H9 (cell line): Measurements from ENCODE around the gene ACKR3. TPM values are rescaled to one million over a fixed set of nuclear protein-coding genes. Genes with fewer than 3 reads are reported as not detected.

Experiments
- DNase-seq: peaks from one replicate; pipeline ENCODE4 v3.0.0-alpha.2; 2017
- H2AFZ ChIP-seq: one replicate; pipeline ENCODE4 v1.6.1; 2013; ENCODE audit warnings: mild to moderate bottlenecking, low read length, control low read depth, moderate library complexity
- H2AK5ac ChIP-seq: 2 replicates; pipeline ENCODE4 v1.6.1; 2013; ENCODE audit warnings: low read length, control low read depth, mixed read lengths; ENCODE audit not compliant: insufficient read length
- H2BK120ac ChIP-seq: one replicate; pipeline ENCODE4 v1.6.1; 2013; ENCODE audit warnings: low read depth, mild to moderate bottlenecking, low read length, control low read depth, inconsistent platforms; ENCODE audit not compliant: poor library complexity, severe bottlenecking
- H2BK12ac ChIP-seq: 2 replicates; pipeline ENCODE4 v1.6.1; 2013; ENCODE audit warnings: low read length, control low read depth, mixed read lengths, low read depth; ENCODE audit not compliant: insufficient read length
- H2BK15ac ChIP-seq: 2 replicates; pipeline ENCODE4 v1.6.1; 2013; ENCODE audit warnings: low read depth, low read length, control low read depth
- H2BK20ac ChIP-seq: one replicate; pipeline ENCODE4 v1.6.1; 2013; ENCODE audit warnings: low read depth, mild to moderate bottlenecking, low read length, control low read depth, inconsistent platforms; ENCODE audit not compliant: poor library complexity, severe bottlenecking
- H2BK5ac ChIP-seq: 2 replicates; pipeline ENCODE4 v1.6.1; 2013; ENCODE audit warnings: low read length, control low read depth, mixed read lengths; ENCODE audit not compliant: insufficient read length
- H3K14ac ChIP-seq: 2 replicates; pipeline ENCODE4 v1.6.1; 2013; ENCODE audit warnings: low read length, control low read depth; ENCODE audit not compliant: insufficient read depth
- H3K18ac ChIP-seq: 2 replicates; pipeline ENCODE4 v1.6.1; 2013; ENCODE audit warnings: low read depth, mild to moderate bottlenecking, mixed read lengths, low read length, control low read depth; ENCODE audit not compliant: insufficient read length
- H3K23ac ChIP-seq: 2 replicates; pipeline ENCODE4 v1.6.1; 2013; ENCODE audit warnings: low read length, control low read depth, mixed read lengths, low read depth; ENCODE audit not compliant: insufficient read length
- H3K23me2 ChIP-seq: 2 replicates; pipeline ENCODE4 v1.6.1; 2013; ENCODE audit warnings: low read depth, mild to moderate bottlenecking, mixed read lengths, low read length, control low read depth; ENCODE audit not compliant: insufficient read length, poor library complexity, severe bottlenecking
- H3K27ac ChIP-seq: 2 replicates; pipeline ENCODE4 v1.5.1; 2013; ENCODE audit warnings: low read length, control low read depth, mixed read lengths, low read depth; ENCODE audit not compliant: insufficient read length
- H3K27me3 ChIP-seq: 2 replicates; pipeline ENCODE4 v1.6.1; 2013; ENCODE audit warnings: low read length, control low read depth, inconsistent platforms; ENCODE audit not compliant: insufficient read depth
- H3K4ac ChIP-seq: 2 replicates; pipeline ENCODE4 v1.6.1; 2013; ENCODE audit warnings: low read depth, mild to moderate bottlenecking, control low read depth, inconsistent platforms, low read length, moderate library complexity
- H3K4me1 ChIP-seq: 2 replicates; pipeline ENCODE4 v1.6.1; 2013; ENCODE audit warnings: low read length, control low read depth, inconsistent platforms; ENCODE audit not compliant: insufficient read depth
- H3K4me2 ChIP-seq: 2 replicates; pipeline ENCODE4 v1.6.1; 2013; ENCODE audit warnings: low read length, control low read depth, mixed read lengths; ENCODE audit not compliant: insufficient read length, insufficient read depth
- H3K56ac ChIP-seq: 2 replicates; pipeline ENCODE4 v1.6.1; 2013; ENCODE audit warnings: low read depth, mild to moderate bottlenecking, mixed read lengths, low read length, control low read depth; ENCODE audit not compliant: insufficient read length
- H3K79me1 ChIP-seq: 2 replicates; pipeline ENCODE4 v1.6.1; 2013; ENCODE audit warnings: low read depth, mild to moderate bottlenecking, moderate library complexity, low read length, control low read depth, inconsistent platforms; ENCODE audit not compliant: insufficient read depth, poor library complexity, severe bottlenecking
- H3K79me2 ChIP-seq: 2 replicates; pipeline ENCODE4 v1.6.1; 2013; ENCODE audit warnings: low read length, control low read depth, inconsistent platforms; ENCODE audit not compliant: insufficient read depth
- H3K9ac ChIP-seq: 2 replicates; pipeline ENCODE4 v1.6.1; 2013; ENCODE audit warnings: low read length, control low read depth, mixed read lengths; ENCODE audit not compliant: insufficient read length; ENCODE audit errors: extremely low read depth
- H3K9me3 ChIP-seq: one replicate; pipeline ENCODE4 v1.6.1; 2013; ENCODE audit warnings: low read depth, low read length, inconsistent platforms; ENCODE audit not compliant: control insufficient read depth
- H3T11ph ChIP-seq: one replicate; pipeline ENCODE4 v1.6.1; 2013; ENCODE audit warnings: mild to moderate bottlenecking, low read length, control low read depth, inconsistent platforms
- H4K20me1 ChIP-seq: one replicate; pipeline ENCODE4 v1.6.1; 2013; ENCODE audit not compliant: control insufficient read depth, insufficient read length, insufficient read depth
- H4K5ac ChIP-seq: 2 replicates; pipeline ENCODE4 v1.6.1; 2013; ENCODE audit warnings: low read depth, mild to moderate bottlenecking, mixed read lengths, low read length, control low read depth; ENCODE audit not compliant: insufficient read length
- H4K8ac ChIP-seq: replicated peaks from 2 replicates; pipeline ENCODE4 v1.6.1; 2013; ENCODE audit warnings: low read length, control low read depth, mixed read lengths, low read depth; ENCODE audit not compliant: insufficient read length
- H4K91ac ChIP-seq: 2 replicates; pipeline ENCODE4 v1.6.1; 2013; ENCODE audit warnings: low read depth, mild to moderate bottlenecking, moderate library complexity, mixed read lengths, low read length, control low read depth; ENCODE audit not compliant: insufficient read length
- H3K27ac Mint-ChIP-seq, 3 experiments: 2 replicates in 2 of 3; 3 replicates in 1 of 3; pipeline ENCODE4 v1.8.0; 2020 to 2021; ENCODE audit warnings: mixed read lengths in 3 of 3, mild to moderate bottlenecking in 1 of 3, moderate library complexity in 1 of 3
- H3K27me3 Mint-ChIP-seq: 2 replicates; pipeline ENCODE4 v1.8.0; 2021; ENCODE audit warnings: low read depth, mild to moderate bottlenecking, moderate library complexity, mixed read lengths
- H3K36me3 Mint-ChIP-seq, 3 experiments: 2 replicates in 2 of 3; 3 replicates in 1 of 3; pipeline ENCODE4 v1.8.0; 2020 to 2021; ENCODE audit warnings: low read depth in 3 of 3, mixed read lengths in 3 of 3; ENCODE audit not compliant: insufficient read depth in 1 of 3
- H3K4me1 Mint-ChIP-seq, 2 experiments: 2 replicates each; pipeline ENCODE4 v1.8.0; 2020; ENCODE audit warnings: mixed read lengths in 2 of 2
- H3K4me3 Mint-ChIP-seq, 2 experiments: 2 replicates in 1 of 2; 3 replicates in 1 of 2; pipeline ENCODE4 v1.8.0; 2020 to 2021; ENCODE audit warnings: mild to moderate bottlenecking in 2 of 2, mixed read lengths in 2 of 2, moderate library complexity in 1 of 2
- H3K9me3 Mint-ChIP-seq, 2 experiments: 2 replicates in 1 of 2; 3 replicates in 1 of 2; pipeline ENCODE4 v1.8.0; 2020; ENCODE audit warnings: mild to moderate bottlenecking in 2 of 2, mixed read lengths in 2 of 2, moderate library complexity in 1 of 2
- WGBS: extraction: QIAGEN DNeasy Blood & Tissue Kit; methylation state at CpG from one replicate; pipeline ENCODE4 v1.1.7; 2013; ENCODE audit warnings: missing lambda C conversion rate, low lambda C conversion rate, mixed read lengths; ENCODE audit not compliant: insufficient read length; ENCODE audit errors: extremely low coverage; 5-methylcytosine and 5-hydroxymethylcytosine counted together
- total RNA-seq: library from RNA; stranded (reverse); gene quantifications from 2 replicates; pipeline ENCODE4 v1.2.1, GENCODE V29; 2021
- TF ChIP-seq, protein P1 (sequence below): fragments of 200-600 bp; sonication (generic); conservative IDR thresholded peaks from 3 replicates; pipeline ENCODE4 v1.8.0; 2021; ENCODE audit warnings: antibody characterized with exemption, mild to moderate bottlenecking

Gene ACKR3
- total RNA-seq, 1 experiment from 2014 or later, result 0.44 TPM

DNA sequence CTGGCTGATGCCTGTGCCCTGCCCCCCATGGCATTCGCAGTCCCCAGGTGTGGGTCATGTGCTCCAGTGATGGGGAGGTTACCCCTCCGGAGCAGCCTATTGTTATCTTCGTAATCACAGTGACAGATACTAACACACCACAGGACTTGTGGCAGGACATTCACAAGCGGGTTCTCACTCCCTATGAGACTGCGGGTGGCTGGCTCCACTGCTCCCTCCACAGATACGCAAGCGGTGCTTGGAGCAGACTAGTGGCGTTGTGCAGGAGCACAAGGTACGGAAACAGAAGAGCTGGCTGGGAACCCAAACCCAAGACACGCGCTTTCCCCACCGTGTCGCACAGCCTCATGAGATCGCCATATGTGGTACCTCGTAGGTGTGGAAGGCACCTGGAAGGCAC lies 52.2 kb downstream of the ACKR3 start:
- Histone ChIP-seq H3K79me2 (no peaks in the 10 kb centered on the region), H2BK20ac (no peak overlapping the region), H2BK15ac (no peak overlapping the region), H3K18ac (no peak overlapping the region), H2BK12ac (no peak overlapping the region), H3K23ac (no peak overlapping the region), H2AK5ac (no peak overlapping the region), H3K27me3 (no peaks in the 10 kb centered on the region), H3K9ac (no peak overlapping the region), H3K4me2 (no peak overlapping the region), H3K9me3 (no peaks in the 10 kb centered on the region), H2BK120ac (no peak overlapping the region), H4K5ac (no peak overlapping the region), H3K56ac (no peak overlapping the region), H2AFZ (no peak overlapping the region), H3T11ph (no peak overlapping the region), H3K4me1 (no peaks in the 10 kb centered on the region), H3K4ac (no peak overlapping the region), H3K27ac (no peak overlapping the region), H3K14ac (no peak overlapping the region), H4K91ac (no peak overlapping the region), H3K79me1 (no peaks in the 10 kb centered on the region), H4K8ac (no peak overlapping the region), H2BK5ac (no peak overlapping the region), H3K23me2 (no peaks in the 10 kb centered on the region), H4K20me1 (no peaks in the 10 kb centered on the region)
- Mint-ChIP-seq H3K9me3 (no peaks in the 10 kb centered on the region), H3K4me3 (no peak overlapping the region; a peak in 1 of 5 replicates), H3K4me1 (peaks cover 7 to 19% of the 10 kb centered on the region in 2 experiments), H3K27me3 (peaks cover 20% of the 10 kb centered on the region), H3K27ac (no peak overlapping the region), H3K36me3 (no peaks in the 10 kb centered on the region; a peak in 1 of 7 replicates)
- DNase-seq, result no peak
- TF ChIP-seq, protein P1, sequence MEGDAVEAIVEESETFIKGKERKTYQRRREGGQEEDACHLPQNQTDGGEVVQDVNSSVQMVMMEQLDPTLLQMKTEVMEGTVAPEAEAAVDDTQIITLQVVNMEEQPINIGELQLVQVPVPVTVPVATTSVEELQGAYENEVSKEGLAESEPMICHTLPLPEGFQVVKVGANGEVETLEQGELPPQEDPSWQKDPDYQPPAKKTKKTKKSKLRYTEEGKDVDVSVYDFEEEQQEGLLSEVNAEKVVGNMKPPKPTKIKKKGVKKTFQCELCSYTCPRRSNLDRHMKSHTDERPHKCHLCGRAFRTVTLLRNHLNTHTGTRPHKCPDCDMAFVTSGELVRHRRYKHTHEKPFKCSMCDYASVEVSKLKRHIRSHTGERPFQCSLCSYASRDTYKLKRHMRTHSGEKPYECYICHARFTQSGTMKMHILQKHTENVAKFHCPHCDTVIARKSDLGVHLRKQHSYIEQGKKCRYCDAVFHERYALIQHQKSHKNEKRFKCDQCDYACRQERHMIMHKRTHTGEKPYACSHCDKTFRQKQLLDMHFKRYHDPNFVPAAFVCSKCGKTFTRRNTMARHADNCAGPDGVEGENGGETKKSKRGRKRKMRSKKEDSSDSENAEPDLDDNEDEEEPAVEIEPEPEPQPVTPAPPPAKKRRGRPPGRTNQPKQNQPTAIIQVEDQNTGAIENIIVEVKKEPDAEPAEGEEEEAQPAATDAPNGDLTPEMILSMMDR, result no peak
- no CpG with 5 or more reads among the region's 15 CpGs for WGBS
